ENCODE measurements around the gene FAM210A.

DNA sequence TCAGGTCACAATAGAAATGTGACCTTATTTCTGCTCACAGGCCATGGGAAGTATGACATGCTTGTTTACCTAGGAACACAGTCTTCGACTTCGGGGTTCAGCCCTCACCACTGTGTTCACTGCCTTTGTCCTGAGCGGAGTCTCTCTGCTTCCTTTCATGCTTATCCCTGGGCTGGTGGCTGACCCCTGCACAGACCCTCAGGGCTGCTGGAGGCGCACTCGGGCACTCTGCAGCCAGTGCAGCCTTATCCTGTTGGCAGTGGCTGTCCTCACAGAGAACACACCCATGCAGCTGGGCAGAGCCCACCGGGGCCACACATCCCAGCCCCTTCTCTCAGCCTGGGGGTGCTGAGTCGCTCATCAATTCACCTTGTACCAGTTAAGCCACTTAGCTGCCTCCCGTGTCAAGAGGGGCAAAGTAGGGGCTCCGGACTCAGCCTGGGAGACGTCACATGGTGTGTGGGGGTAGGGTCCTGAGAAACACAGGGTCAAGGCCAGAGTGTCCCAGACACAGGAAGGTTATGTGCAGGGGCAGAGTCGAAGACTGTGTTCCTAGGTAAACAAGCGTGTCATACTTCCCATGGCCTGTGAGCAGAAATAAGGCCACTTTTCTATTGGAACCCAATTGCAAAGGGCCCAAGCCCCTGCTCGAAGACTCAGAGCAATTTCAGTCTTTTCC lies 107.5 kb downstream of the FAM210A start:
- TF ChIP-seq, protein P1, sequence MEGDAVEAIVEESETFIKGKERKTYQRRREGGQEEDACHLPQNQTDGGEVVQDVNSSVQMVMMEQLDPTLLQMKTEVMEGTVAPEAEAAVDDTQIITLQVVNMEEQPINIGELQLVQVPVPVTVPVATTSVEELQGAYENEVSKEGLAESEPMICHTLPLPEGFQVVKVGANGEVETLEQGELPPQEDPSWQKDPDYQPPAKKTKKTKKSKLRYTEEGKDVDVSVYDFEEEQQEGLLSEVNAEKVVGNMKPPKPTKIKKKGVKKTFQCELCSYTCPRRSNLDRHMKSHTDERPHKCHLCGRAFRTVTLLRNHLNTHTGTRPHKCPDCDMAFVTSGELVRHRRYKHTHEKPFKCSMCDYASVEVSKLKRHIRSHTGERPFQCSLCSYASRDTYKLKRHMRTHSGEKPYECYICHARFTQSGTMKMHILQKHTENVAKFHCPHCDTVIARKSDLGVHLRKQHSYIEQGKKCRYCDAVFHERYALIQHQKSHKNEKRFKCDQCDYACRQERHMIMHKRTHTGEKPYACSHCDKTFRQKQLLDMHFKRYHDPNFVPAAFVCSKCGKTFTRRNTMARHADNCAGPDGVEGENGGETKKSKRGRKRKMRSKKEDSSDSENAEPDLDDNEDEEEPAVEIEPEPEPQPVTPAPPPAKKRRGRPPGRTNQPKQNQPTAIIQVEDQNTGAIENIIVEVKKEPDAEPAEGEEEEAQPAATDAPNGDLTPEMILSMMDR (IDR thresholded peaks at IDR 0.05; ENCODE audit: low read depth, low read length): no peak
- TF ChIP-seq EZH2phosphoT487 (IDR thresholded peaks at IDR 0.05; ENCODE audit: low read depth): no peak

Measured in OCI-LY3 (cell line).